MM.1S (cell line): Measurements from ENCODE around the gene CLMN.

Experiments
- DNase-seq: peaks from one replicate; pipeline ENCODE4 v3.0.0-alpha.2; 2015
- H2AFZ ChIP-seq: fragments of 300-600 bp; sonication (generic); 2 replicates; pipeline ENCODE4 v1.6.0; 2016; ENCODE audit warnings: antibody characterized with exemption, low read length
- H3F3A ChIP-seq: fragments of 300-600 bp; sonication (generic); 2 replicates; pipeline ENCODE4 v1.6.1; 2016; ENCODE audit warnings: mild to moderate bottlenecking, antibody characterized with exemption, low read length, moderate library complexity, mixed read lengths; ENCODE audit not compliant: insufficient read depth
- H3K27ac ChIP-seq: fragments of 300-600 bp; sonication (generic); 2 replicates; pipeline ENCODE4 v1.5.1; 2016; ENCODE audit warnings: mild to moderate bottlenecking, low read length
- H3K27me3 ChIP-seq: fragments of 300-600 bp; sonication (generic); replicated peaks from 2 replicates; pipeline ENCODE4 v1.6.0; 2016; ENCODE audit warnings: low read length; ENCODE audit not compliant: insufficient read depth
- H3K36me3 ChIP-seq: fragments of 300-600 bp; sonication (generic); replicated peaks from 2 replicates; pipeline ENCODE4 v1.6.1; 2016; ENCODE audit warnings: mild to moderate bottlenecking, low read length, mixed read lengths; ENCODE audit not compliant: insufficient read depth
- H3K4me1 ChIP-seq: fragments of 300-600 bp; sonication (generic); 2 replicates; pipeline ENCODE4 v1.6.1; 2016; ENCODE audit warnings: low read length, mixed read lengths
- H3K4me2 ChIP-seq: fragments of 300-600 bp; sonication (generic); 2 replicates; pipeline ENCODE4 v1.6.0; 2016; ENCODE audit warnings: low read depth, low read length
- H3K4me3 ChIP-seq: fragments of 300-600 bp; sonication (generic); 2 replicates; pipeline ENCODE4 v1.5.1; 2016; ENCODE audit warnings: low read length, mixed read lengths
- H3K79me2 ChIP-seq: fragments of 300-600 bp; sonication (generic); 2 replicates; pipeline ENCODE4 v1.6.1; 2016; ENCODE audit warnings: mixed run types, low read length, mixed read lengths
- H3K9ac ChIP-seq: fragments of 300-600 bp; sonication (generic); 2 replicates; pipeline ENCODE4 v1.6.1; 2016; ENCODE audit warnings: low read length, mixed read lengths
- H3K9me2 ChIP-seq: fragments of 300-600 bp; sonication (generic); replicated peaks from 2 replicates; pipeline ENCODE4 v1.6.1; 2016; ENCODE audit warnings: mild to moderate bottlenecking, low read length, mixed read lengths; ENCODE audit not compliant: insufficient read depth
- H3K9me3 ChIP-seq: fragments of 300-600 bp; sonication (generic); replicated peaks from 2 replicates; pipeline ENCODE4 v1.6.1; 2016; ENCODE audit warnings: mild to moderate bottlenecking, low read length, mixed read lengths; ENCODE audit not compliant: insufficient read depth
- H4K20me1 ChIP-seq: fragments of 300-600 bp; sonication (generic); 2 replicates; pipeline ENCODE4 v1.6.1; 2016; ENCODE audit warnings: mild to moderate bottlenecking, low read length, moderate library complexity, mixed read lengths; ENCODE audit not compliant: insufficient read depth
- EZH2 ChIP-seq: fragments of 300-600 bp; sonication (generic); optimal IDR thresholded peaks from 2 replicates; pipeline ENCODE3; 2017; ENCODE audit warnings: low read depth, mild to moderate bottlenecking, antibody characterized with exemption, low read length, mixed read lengths
- EZH2phosphoT487 ChIP-seq: fragments of 300-600 bp; sonication (generic); IDR thresholded peaks from 2 replicates; pipeline ENCODE4 v1.6.1; 2018; ENCODE audit warnings: antibody characterized with exemption, low read length
- TF ChIP-seq, protein P1 (sequence below): fragments of 300-600 bp; sonication (generic); IDR thresholded peaks from 2 replicates; pipeline ENCODE4 v1.5.1; 2016; ENCODE audit warnings: antibody characterized with exemption, low read length, mixed read lengths

Gene CLMN

DNA sequence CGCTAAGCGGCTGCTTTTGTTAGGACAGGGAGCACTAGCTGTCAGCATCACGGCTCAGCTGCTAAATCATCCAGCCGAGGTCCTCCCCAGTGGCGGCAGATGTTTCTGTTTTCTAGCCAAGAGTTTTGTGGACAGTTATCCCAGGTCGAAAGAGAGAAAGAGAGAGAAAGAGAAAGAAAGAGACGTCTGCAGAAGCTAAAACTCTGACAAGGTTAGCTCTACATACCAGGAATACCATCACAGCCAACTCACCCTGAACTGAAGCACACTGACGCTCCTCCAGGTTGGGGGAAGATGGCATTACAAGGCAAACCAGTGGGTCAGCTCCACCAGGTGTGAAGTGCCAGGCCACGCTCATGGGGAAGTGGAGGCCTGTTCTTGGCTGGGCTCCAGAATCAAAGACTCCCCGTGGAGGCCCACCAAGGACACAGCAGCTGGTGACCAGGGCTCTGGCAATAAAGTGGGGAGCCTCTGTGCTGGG, 97.5 kb downstream of the CLMN start:
- Histone ChIP-seq H3K4me1 (no peaks in the 10 kb centered on the region), H2AFZ (no peak overlapping the region), H3K9ac (no peak overlapping the region), H3K9me3 (no peaks in the 10 kb centered on the region), H3K9me2 (no peaks in the 10 kb centered on the region), H4K20me1 (no peaks in the 10 kb centered on the region), H3F3A (no peaks in the 10 kb centered on the region), H3K4me2 (no peak overlapping the region), H3K4me3 (no peak overlapping the region), H3K27ac (no peak overlapping the region), H3K36me3 (no peaks in the 10 kb centered on the region), H3K27me3 (no peaks in the 10 kb centered on the region), H3K79me2 (no peaks in the 10 kb centered on the region)
- no peak for DNase-seq
- TF ChIP-seq, protein P1, sequence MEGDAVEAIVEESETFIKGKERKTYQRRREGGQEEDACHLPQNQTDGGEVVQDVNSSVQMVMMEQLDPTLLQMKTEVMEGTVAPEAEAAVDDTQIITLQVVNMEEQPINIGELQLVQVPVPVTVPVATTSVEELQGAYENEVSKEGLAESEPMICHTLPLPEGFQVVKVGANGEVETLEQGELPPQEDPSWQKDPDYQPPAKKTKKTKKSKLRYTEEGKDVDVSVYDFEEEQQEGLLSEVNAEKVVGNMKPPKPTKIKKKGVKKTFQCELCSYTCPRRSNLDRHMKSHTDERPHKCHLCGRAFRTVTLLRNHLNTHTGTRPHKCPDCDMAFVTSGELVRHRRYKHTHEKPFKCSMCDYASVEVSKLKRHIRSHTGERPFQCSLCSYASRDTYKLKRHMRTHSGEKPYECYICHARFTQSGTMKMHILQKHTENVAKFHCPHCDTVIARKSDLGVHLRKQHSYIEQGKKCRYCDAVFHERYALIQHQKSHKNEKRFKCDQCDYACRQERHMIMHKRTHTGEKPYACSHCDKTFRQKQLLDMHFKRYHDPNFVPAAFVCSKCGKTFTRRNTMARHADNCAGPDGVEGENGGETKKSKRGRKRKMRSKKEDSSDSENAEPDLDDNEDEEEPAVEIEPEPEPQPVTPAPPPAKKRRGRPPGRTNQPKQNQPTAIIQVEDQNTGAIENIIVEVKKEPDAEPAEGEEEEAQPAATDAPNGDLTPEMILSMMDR, result no peak
- TF ChIP-seq EZH2 (no peak), EZH2phosphoT487 (no peak)

DNA sequence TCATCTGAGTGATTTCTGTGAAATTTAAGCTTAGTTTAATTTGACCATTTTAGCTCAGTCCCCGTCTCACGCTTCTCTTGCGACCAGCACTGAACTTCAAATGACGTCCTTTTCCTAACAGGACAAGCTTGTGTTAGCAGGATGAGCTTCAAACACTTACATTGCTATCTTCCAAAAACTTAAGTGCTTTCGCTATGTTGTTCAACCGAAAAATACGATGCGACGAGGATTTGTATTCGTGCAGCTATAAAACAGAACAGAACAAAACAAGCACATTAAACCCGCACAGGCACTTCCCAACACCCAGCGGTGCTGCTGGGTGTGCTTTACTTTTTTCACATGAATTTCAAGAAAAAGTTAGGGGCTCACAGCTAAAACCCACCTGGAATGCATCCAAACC, 98.2 kb downstream of the CLMN start:
- Histone ChIP-seq H3K27me3 (no peaks in the 10 kb centered on the region), H3K79me2 (no peaks in the 10 kb centered on the region), H3K27ac (no peak overlapping the region)

DNA sequence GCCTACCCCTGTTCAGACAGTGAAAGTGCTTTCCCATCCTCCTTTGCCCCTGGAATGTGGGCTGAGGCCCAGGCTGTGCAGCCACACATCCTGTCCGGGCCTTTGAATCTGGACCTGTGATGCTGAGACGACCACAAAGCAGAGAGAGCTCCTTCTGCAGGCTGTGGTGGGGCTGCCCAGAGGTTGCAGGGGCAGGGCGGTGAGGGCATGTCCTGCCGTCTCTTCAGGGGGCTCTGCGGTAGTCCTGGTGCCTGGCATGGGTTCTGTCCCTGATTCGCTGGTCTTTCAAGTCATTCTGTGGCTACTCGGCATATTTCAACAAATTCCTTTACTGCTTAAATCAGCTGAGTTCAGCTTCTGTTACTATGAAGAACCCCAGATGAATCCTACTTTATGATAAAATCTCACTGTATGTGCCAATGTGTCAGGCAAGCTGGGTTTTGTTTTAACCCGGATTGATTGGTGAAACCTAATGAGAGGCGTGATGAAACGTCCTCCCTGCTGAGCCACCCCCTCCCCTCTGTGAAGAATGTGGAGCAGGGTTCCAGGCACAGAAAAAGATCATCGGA, 99.0 kb downstream of the CLMN start:
- H3K4me3 ChIP-seq, result no peak overlapping the region
- no peaks in the 10 kb centered on the region for H3K27me3 ChIP-seq
- H3K9me3 ChIP-seq, result no peaks in the 10 kb centered on the region
- no peak overlapping the region for H3K4me2 ChIP-seq
- H3K9ac ChIP-seq, result no peak overlapping the region
- no peaks in the 10 kb centered on the region for H3K36me3 ChIP-seq
- H3K9me2 ChIP-seq, result no peaks in the 10 kb centered on the region
- TF ChIP-seq, protein P1, result no peak
- TF ChIP-seq EZH2phosphoT487 (no peak), EZH2 (no peak)
- no peak overlapping the region for H3K27ac ChIP-seq
- H3F3A ChIP-seq, result no peaks in the 10 kb centered on the region
- H3K79me2 ChIP-seq, result no peaks in the 10 kb centered on the region
- no peaks in the 10 kb centered on the region for H4K20me1 ChIP-seq
- no peak overlapping the region for H2AFZ ChIP-seq
- DNase-seq, result no peak
- no peaks in the 10 kb centered on the region for H3K4me1 ChIP-seq

More for the DNA sequence above, 98.2 kb downstream of the CLMN start:
- H3K4me2 ChIP-seq, result no peak overlapping the region
- H2AFZ ChIP-seq, result no peak overlapping the region
- DNase-seq, result no peak
- H3K4me3 ChIP-seq, result no peak overlapping the region
- TF ChIP-seq, protein P1, result no peak
- TF ChIP-seq EZH2phosphoT487, result no peak
- TF ChIP-seq EZH2, result no peak
- H3K9me2 ChIP-seq, result no peaks in the 10 kb centered on the region
- H4K20me1 ChIP-seq, result no peaks in the 10 kb centered on the region
- no peaks in the 10 kb centered on the region for H3K36me3 ChIP-seq
- no peaks in the 10 kb centered on the region for H3F3A ChIP-seq
- H3K4me1 ChIP-seq, result no peaks in the 10 kb centered on the region
- H3K9me3 ChIP-seq, result no peaks in the 10 kb centered on the region
- H3K9ac ChIP-seq, result no peak overlapping the region
